ENCODE measurements around the gene SCYL1. TPM values are rescaled to one million over a fixed set of nuclear protein-coding genes. Genes with fewer than 3 reads are reported as not detected.
"Not testable (repeated sequence)": the region's sequence is repeated elsewhere in the genome, so short reads cannot be mapped to it uniquely, and the experiment has no call there.

SCYL1 gene
- total and polyA plus RNA-seq, 3 experiments from 2014 or later, result 42.1 to 88.5 (median 85.1) TPM

DNA sequence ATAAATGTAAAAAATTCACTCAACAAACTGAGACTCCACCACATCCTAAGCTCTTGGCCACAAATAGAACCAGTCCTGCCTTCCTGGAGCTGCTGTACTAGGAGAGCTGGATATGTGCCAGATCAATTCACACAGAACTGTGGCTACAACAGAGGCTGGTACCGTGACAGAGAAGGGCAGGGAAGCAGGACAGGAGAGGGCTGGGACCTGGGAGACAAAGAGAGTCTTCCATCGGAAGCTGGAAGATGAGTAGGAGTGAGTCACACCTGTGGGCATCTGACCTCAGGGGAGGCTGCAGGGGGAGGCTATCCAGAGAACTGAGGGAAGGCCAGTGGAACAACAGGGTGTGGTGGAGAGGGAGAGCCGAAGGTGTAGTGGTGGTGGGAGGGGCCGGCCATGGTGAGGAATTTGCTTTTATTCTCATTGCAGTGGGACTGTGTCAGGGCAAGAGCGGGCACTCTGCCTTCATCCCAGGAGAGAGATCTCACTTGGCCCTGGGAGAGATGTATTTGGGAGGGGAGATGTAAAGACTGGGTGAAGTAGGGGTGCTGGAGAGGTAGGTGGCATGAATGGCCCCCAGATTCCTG is 35.2 kb downstream of the SCYL1 start:
- CTCF ChIA-PET, result interaction anchor here (0.9 to 4.6 kb wide), 5 partner anchors 8 to 34 kb away, joined by 3 to 36 read pairs (median 4); partner anchors contain the start of gene ZNRD2

GRCh38 chr11:65560555-65561418 is 35.9 kb downstream of the SCYL1 start:
- H3K36me3 Mint-ChIP-seq, result no peaks in the 10 kb centered on the region
- H3K4me1 ChIP-seq (ENCODE audit: insufficient read depth, low read length), result peaks cover 58% of the 10 kb centered on the region
- H3K9me3 ChIP-seq (ENCODE audit: low read length), result no peaks in the 10 kb centered on the region
- peaks cover 33 to 59% (median 39%) of the 10 kb centered on the region in 3 donors for H3K4me1 Mint-ChIP-seq
- H3K27me3 ChIP-seq (ENCODE audit: insufficient read depth, low read length, poor library complexity, severe bottlenecking), result no peaks in the 10 kb centered on the region
- H3K4me3 Mint-ChIP-seq, result peak overlapping the region in 4 of 7 donors; percentile 16 to 75 (median 30)
- no peak for DNase-seq
- peaks cover 0 to 3% of the 10 kb centered on the region in 2 donors for H3K27me3 Mint-ChIP-seq
- H3K27ac Mint-ChIP-seq, result peak overlapping the region in 6 of 8 donors; percentile 36 to 87 (median 70)
- ChIA-PET POLR2A (interaction anchor here (0.7 to 1.2 kb wide), 3 partner anchors 9 to 1843 kb away, joined by 3 to 4 read pairs (median 3); partner anchors contain the start of gene ZNRD2), CTCF (interaction anchor here (0.9 to 4.6 kb wide), 4 partner anchors 9 to 31 kb away, joined by 4 to 36 read pairs (median 8); partner anchors contain the start of gene ZNRD2)
- H3K27ac ChIP-seq (ENCODE audit: low read depth, low read length), result no peak overlapping the region
- H3K4me3 ChIP-seq (ENCODE audit: low read length), result no peak overlapping the region
- no peaks in the 10 kb centered on the region for H3K9me3 Mint-ChIP-seq
- H3K36me3 ChIP-seq (ENCODE audit: insufficient read depth, low read length), result no peaks in the 10 kb centered on the region

More for the DNA sequence above, 35.2 kb downstream of the SCYL1 start:
- Histone ChIP-seq H3K36me3 (ENCODE audit: insufficient read depth, low read length) (no peaks in the 10 kb centered on the region), H3K4me1 (ENCODE audit: insufficient read depth, low read length) (peaks cover 58% of the 10 kb centered on the region), H3K4me3 (ENCODE audit: low read length) (no peak overlapping the region), H3K27me3 (ENCODE audit: insufficient read depth, low read length, poor library complexity, severe bottlenecking) (no peaks in the 10 kb centered on the region), H3K27ac (ENCODE audit: low read depth, low read length) (no peak overlapping the region), H3K9me3 (ENCODE audit: low read length) (no peaks in the 10 kb centered on the region)
- no peaks in the 10 kb centered on the region for H3K36me3 Mint-ChIP-seq
- POLR2A ChIA-PET, result interaction anchor here (0.5 to 1.2 kb wide), 3 partner anchors 10 to 19 kb away, joined by 3 to 4 read pairs (median 3); partner anchors contain the start of gene ZNRD2
- H3K27me3 Mint-ChIP-seq, result peaks cover 0 to 3% of the 10 kb centered on the region in 2 donors
- H3K9me3 Mint-ChIP-seq, result no peaks in the 10 kb centered on the region
- no peak for DNase-seq
- H3K4me3 Mint-ChIP-seq, result peak overlapping the region in 4 of 7 donors; percentile 39 to 75 (median 54)
- peaks cover 31 to 59% (median 37%) of the 10 kb centered on the region in 3 donors for H3K4me1 Mint-ChIP-seq
- H3K27ac Mint-ChIP-seq, result peak overlapping the region in 6 of 8 donors; percentile 42 to 82 (median 70)

GRCh38 chr11:65562020-65562419 is 37.1 kb downstream of the SCYL1 start:
- no peaks in the 10 kb centered on the region for H3K9me3 ChIP-seq (ENCODE audit: low read length)
- H3K4me3 ChIP-seq (ENCODE audit: low read length), result no peak overlapping the region
- no peaks in the 10 kb centered on the region for H3K36me3 ChIP-seq (ENCODE audit: insufficient read depth, low read length)
- H3K9me3 Mint-ChIP-seq, result no peaks in the 10 kb centered on the region
- H3K27ac ChIP-seq (ENCODE audit: low read depth, low read length), result no peak overlapping the region
- peaks cover 0 to 1% (median 0%) of the 10 kb centered on the region in 3 donors for H3K36me3 Mint-ChIP-seq
- peak overlapping the region in 5 of 8 donors; percentile 24 to 80 (median 32) for H3K27ac Mint-ChIP-seq
- ChIA-PET POLR2A (interaction anchor here (0.6 to 1.1 kb wide), 3 partner anchors 8 to 293 kb away, joined by 3 to 6 read pairs (median 3); partner anchors contain the start of gene ZNRD2), CTCF (interaction anchor here (0.7 to 4.6 kb wide), 4 partner anchors 10 to 216 kb away, joined by 3 to 36 read pairs (median 8); no protein-coding TSS in a partner anchor)
- DNase-seq, result no peak
- H3K4me1 Mint-ChIP-seq, result peaks cover 33 to 60% (median 43%) of the 10 kb centered on the region in 3 donors
- H3K27me3 Mint-ChIP-seq, result peaks cover 0 to 3% of the 10 kb centered on the region in 2 donors
- H3K27me3 ChIP-seq (ENCODE audit: insufficient read depth, low read length, poor library complexity, severe bottlenecking), result no peaks in the 10 kb centered on the region
- peaks cover 61% of the 10 kb centered on the region for H3K4me1 ChIP-seq (ENCODE audit: insufficient read depth, low read length)
- peak overlapping the region in 2 of 7 donors; percentile 23 to 73 for H3K4me3 Mint-ChIP-seq

GRCh38 chr11:65562788-65563187 is 37.9 kb downstream of the SCYL1 start:
- peak overlapping the region in 1 of 8 donors; percentile 80 for H3K27ac Mint-ChIP-seq
- no peak overlapping the region for H3K27ac ChIP-seq (ENCODE audit: low read depth, low read length)
- no peaks in the 10 kb centered on the region for H3K9me3 ChIP-seq (ENCODE audit: low read length)
- no peak overlapping the region for H3K4me3 ChIP-seq (ENCODE audit: low read length)
- no peaks in the 10 kb centered on the region for H3K9me3 Mint-ChIP-seq
- DNase-seq, result no peak
- H3K36me3 ChIP-seq (ENCODE audit: insufficient read depth, low read length), result no peaks in the 10 kb centered on the region
- CTCF ChIA-PET, result interaction anchor here (0.9 to 4.6 kb wide), 4 partner anchors 11 to 25 kb away, joined by 3 to 36 read pairs (median 24); no protein-coding TSS in a partner anchor
- POLR2A ChIA-PET, result interaction anchor here (0.6 to 0.7 kb wide), 3 partner anchors 14 to 293 kb away, joined by 3 to 9 read pairs (median 6); no protein-coding TSS in a partner anchor
- H3K4me1 Mint-ChIP-seq, result peaks cover 28 to 57% (median 38%) of the 10 kb centered on the region in 3 donors
- peak overlapping the region in 1 of 7 donors; percentile 58 for H3K4me3 Mint-ChIP-seq
- peaks cover 0 to 1% (median 0%) of the 10 kb centered on the region in 3 donors for H3K36me3 Mint-ChIP-seq
- peaks cover 65% of the 10 kb centered on the region for H3K4me1 ChIP-seq (ENCODE audit: insufficient read depth, low read length)
- peaks cover 0 to 1% of the 10 kb centered on the region in 2 donors for H3K27me3 Mint-ChIP-seq
- no peaks in the 10 kb centered on the region for H3K27me3 ChIP-seq (ENCODE audit: insufficient read depth, low read length, poor library complexity, severe bottlenecking)

- no peaks in the 10 kb centered on the region for H3K27me3 ChIP-seq (ENCODE audit: insufficient read depth, low read length, poor library complexity, severe bottlenecking)
- H3K4me3 ChIP-seq (ENCODE audit: low read length), result no peak overlapping the region
- Mint-ChIP-seq H3K4me1 (peaks cover 36 to 65% (median 43%) of the 10 kb centered on the region in 3 donors), H3K36me3 (peaks cover 0 to 6% (median 0%) of the 10 kb centered on the region in 3 donors), H3K27ac (peak overlapping the region in 7 of 8 donors; percentile 58 to 94 (median 80)), H3K9me3 (no peaks in the 10 kb centered on the region), H3K27me3 (peaks cover 0 to 1% of the 10 kb centered on the region in 2 donors), H3K4me3 (peak overlapping the region in 2 of 7 donors; percentile 18 to 69)
- no peak for DNase-seq
- H3K27ac ChIP-seq (ENCODE audit: low read depth, low read length), result no peak overlapping the region
- H3K9me3 ChIP-seq (ENCODE audit: low read length), result no peaks in the 10 kb centered on the region
- H3K4me1 ChIP-seq (ENCODE audit: insufficient read depth, low read length), result peaks cover 73% of the 10 kb centered on the region
- no peaks in the 10 kb centered on the region for H3K36me3 ChIP-seq (ENCODE audit: insufficient read depth, low read length)
- ChIA-PET CTCF (interaction anchor here (3.9 kb wide), 1 partner anchor 23 kb away, joined by 35 read pairs; no protein-coding TSS in a partner anchor), POLR2A (interaction anchor here (0.7 kb wide), 1 partner anchor 64 kb away, joined by 9 read pairs; no protein-coding TSS in a partner anchor)
Observed at GRCh38 chr11:65563601-65564000, 38.7 kb downstream of the SCYL1 start.

- H3K9me3 Mint-ChIP-seq; H3K9me3 ChIP-seq (ENCODE audit: low read length); H3K27me3 ChIP-seq (ENCODE audit: insufficient read depth, low read length, poor library complexity, severe bottlenecking); H3K27me3 Mint-ChIP-seq; H3K36me3 ChIP-seq (ENCODE audit: insufficient read depth, low read length): not testable (repeated sequence)
- Histone ChIP-seq H3K4me1 (ENCODE audit: insufficient read depth, low read length) (peaks cover 70% of the 10 kb centered on the region), H3K4me3 (ENCODE audit: low read length) (peak overlapping the region; percentile 49), H3K27ac (ENCODE audit: low read depth, low read length) (peak overlapping the region; percentile 77)
- Mint-ChIP-seq H3K27ac (peak overlapping the region; percentile 95 to 100 (median 97)), H3K36me3 (peaks cover 0 to 17% (median 2%) of the 10 kb centered on the region in 3 donors), H3K4me1 (peaks cover 48 to 69% (median 50%) of the 10 kb centered on the region in 3 donors), H3K4me3 (peak overlapping the region; percentile 73 to 86 (median 84))
- POLR2A ChIA-PET, result interaction anchor here (0.6 to 2.1 kb wide), 9 partner anchors 12 to 915 kb away, joined by 3 to 12 read pairs (median 5); partner anchors contain the start of genes DPP3, EHBP1L1 and MAP3K11
- DNase-seq, result peak in 1 of 5 donors; percentile 48
- CTCF ChIA-PET, result interaction anchor here (0.8 to 3.9 kb wide), 10 partner anchors 8 to 50 kb away, joined by 3 to 35 read pairs (median 4); partner anchors contain the start of gene PCNX3
Observed at GRCh38 chr11:65564879-65565559, 40.1 kb downstream of the SCYL1 start.

All from CD8-positive, alpha-beta memory T cell (primary cell).